Loucy (cell line): ENCODE results near the gene RBM48.

Experiments
- CTCF ChIP-seq: fragments of 200-600 bp; sonication (generic); conservative IDR thresholded peaks from 2 replicates; pipeline ENCODE4 v1.5.1; 2014; ENCODE audit warnings: mild to moderate bottlenecking, antibody characterized with exemption, low read length
- EZH2phosphoT487 ChIP-seq: fragments of 200-600 bp; IDR thresholded peaks from 2 replicates; pipeline ENCODE4 v1.6.1; 2018; ENCODE audit warnings: antibody characterized with exemption, mild to moderate bottlenecking, moderate library complexity, borderline replicate concordance

DNA sequence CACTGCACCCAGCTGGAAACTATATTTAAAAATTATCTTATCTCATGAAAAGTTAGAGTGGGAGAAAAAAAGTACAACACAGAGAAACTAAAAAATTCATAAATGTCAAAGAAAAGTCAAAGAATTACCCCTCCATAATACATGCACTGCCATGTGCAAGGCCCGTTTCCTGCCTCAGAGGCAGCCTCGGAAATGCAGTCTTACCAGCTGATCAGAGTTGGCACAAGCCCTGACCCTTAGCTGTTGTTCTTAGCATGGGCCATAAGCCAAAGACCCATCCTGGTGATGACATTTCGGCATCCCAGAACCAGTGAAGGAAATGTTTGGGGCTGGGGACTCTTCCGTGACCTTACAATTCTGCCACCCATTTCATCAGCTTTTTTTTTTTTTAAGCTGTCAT is 21.6 kb downstream of the RBM48 start:
- TF ChIP-seq CTCF (no peak), EZH2phosphoT487 (no peak)
